DOHH2 (cell line): ENCODE data around the gene IMMT.

Experiments
- CTCF ChIP-seq: fragments of 200-600 bp; sonication (generic); IDR thresholded peaks from one replicate; pipeline ENCODE4 v1.5.1; 2014; ENCODE audit warnings: antibody characterized with exemption, mild to moderate bottlenecking, low read depth, low read length; ENCODE audit not compliant: poor library complexity, severe bottlenecking
- EZH2phosphoT487 ChIP-seq: fragments of 200-600 bp; sonication (generic); IDR thresholded peaks from 2 replicates; pipeline ENCODE4 v1.6.1; 2017; ENCODE audit warnings: borderline replicate concordance, mild to moderate bottlenecking, antibody characterized with exemption, low read length, moderate library complexity, mixed read lengths

- TF ChIP-seq CTCF (no peak), EZH2phosphoT487 (no peak)
Observed at GRCh38 chr2:86172610-86173009, 22.7 kb downstream of the IMMT start.
